ENCODE measurements around the gene IQGAP3. TPM values are rescaled to one million over a fixed set of nuclear protein-coding genes. Genes with fewer than 3 reads are reported as not detected.
A peak's percentile ranks its signal among the peaks of the same experiment; 100 is the strongest.
"Not testable (repeated sequence)": the region's sequence is repeated elsewhere in the genome, so short reads cannot be mapped to it uniquely, and the experiment has no call there.

IQGAP3 gene
- total RNA-seq, 1 donor from 2014 or later, result 65.0 TPM

DNA sequence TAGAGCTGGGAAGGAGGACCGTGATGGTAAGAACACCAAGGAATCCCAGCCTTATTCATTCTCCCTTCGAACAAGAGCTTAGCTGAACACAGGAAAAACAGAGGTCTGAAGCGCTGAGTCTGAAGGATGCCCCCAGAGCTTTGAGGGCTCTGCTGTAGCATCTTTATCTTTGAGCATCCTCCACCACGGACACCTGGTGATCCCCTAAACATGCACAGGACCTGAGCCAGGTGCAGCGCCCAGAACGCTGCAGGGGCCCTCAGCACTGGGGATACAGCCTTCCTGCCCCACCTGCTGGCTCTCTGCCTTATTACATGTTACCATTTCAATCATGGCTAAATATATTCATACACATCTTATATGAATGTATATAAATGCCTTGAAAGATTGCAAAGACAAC, 36.6 kb upstream of the IQGAP3 start:
- no peak for DNase-seq (ENCODE audit: low read depth)
- TF ChIP-seq, protein P1, sequence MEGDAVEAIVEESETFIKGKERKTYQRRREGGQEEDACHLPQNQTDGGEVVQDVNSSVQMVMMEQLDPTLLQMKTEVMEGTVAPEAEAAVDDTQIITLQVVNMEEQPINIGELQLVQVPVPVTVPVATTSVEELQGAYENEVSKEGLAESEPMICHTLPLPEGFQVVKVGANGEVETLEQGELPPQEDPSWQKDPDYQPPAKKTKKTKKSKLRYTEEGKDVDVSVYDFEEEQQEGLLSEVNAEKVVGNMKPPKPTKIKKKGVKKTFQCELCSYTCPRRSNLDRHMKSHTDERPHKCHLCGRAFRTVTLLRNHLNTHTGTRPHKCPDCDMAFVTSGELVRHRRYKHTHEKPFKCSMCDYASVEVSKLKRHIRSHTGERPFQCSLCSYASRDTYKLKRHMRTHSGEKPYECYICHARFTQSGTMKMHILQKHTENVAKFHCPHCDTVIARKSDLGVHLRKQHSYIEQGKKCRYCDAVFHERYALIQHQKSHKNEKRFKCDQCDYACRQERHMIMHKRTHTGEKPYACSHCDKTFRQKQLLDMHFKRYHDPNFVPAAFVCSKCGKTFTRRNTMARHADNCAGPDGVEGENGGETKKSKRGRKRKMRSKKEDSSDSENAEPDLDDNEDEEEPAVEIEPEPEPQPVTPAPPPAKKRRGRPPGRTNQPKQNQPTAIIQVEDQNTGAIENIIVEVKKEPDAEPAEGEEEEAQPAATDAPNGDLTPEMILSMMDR (conservative IDR thresholded peaks at IDR 0.05; ENCODE audit: low read depth, low read length), result peak; percentile 75

DNA sequence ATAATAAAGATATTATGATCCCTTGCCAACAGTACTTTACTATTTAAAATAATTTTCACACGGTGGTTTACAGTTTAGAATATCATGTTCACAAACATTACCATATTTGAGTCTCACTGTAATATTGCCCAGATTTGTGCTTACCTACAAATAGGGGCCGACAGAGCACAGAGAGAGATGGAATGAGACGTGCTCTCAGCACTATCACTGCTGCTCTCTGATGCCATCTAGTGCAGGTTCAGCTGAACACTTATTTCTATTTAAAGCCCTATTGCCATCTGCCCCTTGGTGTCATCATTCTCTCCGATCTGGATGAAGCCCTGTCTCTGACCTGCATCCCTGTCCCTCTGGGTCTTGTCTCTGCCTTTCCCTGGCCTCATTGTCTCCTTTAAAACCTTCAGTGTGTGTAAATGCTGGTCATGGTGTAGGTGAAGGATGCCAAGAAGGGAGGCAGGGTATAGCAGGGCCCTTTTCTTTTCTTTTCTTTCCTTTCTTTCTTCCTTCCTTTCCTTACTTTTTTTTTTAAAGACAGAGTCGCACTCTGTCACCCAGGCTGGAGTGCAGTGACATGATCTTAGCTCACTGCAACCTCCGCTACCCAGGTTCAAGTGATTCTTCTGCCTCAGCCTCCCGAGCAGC, 35.8 kb upstream of the IQGAP3 start:
- no peak overlapping the region for H3K4me3 ChIP-seq (ENCODE audit: low read depth, low read length)
- TF ChIP-seq, protein P1 (conservative IDR thresholded peaks at IDR 0.05; ENCODE audit: low read depth, low read length), result peak; percentile 86
- DNase-seq (ENCODE audit: low read depth), result no peak

More for the DNA sequence above, 36.6 kb upstream of the IQGAP3 start:
- no peak overlapping the region for H3K4me3 ChIP-seq (ENCODE audit: low read depth, low read length)

DNA sequence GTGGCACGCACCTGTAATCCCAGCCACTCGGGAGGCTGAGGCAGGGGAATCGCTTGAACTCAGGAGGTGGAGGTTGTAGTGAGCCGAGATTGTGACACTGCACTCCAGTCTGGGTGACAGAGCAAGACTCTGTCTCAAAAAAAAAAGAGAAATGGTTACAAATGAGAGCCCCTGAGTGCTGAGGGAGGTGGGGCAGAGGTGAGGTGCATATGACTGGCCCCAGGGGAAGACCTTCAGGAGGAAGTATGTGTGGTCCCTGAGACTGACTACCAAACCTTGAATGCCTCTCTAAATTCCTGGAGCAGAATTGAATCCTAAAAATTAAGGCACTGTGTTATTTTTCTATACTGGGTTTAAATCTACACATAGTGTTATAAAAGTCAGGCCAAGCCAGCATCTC, 35.0 kb upstream of the IQGAP3 start:
- H3K4me3 ChIP-seq (ENCODE audit: low read depth, low read length); DNase-seq (ENCODE audit: low read depth): not testable (repeated sequence)

DNA sequence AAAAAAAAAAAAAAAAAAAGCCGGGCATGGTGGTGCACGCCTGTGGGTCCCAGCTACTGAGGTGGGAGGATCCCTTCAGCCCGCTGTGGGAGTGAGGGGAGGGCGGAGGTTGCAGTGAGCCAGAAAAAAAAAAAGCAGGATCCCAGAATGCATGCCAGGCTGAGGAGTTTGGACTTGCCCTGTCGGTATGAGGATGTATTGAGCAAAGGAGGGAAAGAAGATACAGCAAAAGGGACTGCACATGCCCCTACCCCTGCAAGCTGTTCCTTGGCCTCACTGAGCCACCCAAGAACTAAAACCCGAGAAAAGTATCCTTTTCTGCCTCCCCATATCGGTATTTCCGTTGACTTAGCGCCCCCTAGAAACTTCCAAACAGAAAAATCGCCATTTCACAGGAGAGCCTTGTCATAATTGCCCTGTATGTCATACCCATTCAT, 30.2 kb upstream of the IQGAP3 start:
- H3K4me3 ChIP-seq (ENCODE audit: low read depth, low read length), result no peak overlapping the region
- TF ChIP-seq, protein P1 (conservative IDR thresholded peaks at IDR 0.05; ENCODE audit: low read depth, low read length), result peak; percentile 59
- no peak for DNase-seq (ENCODE audit: low read depth)

DNA sequence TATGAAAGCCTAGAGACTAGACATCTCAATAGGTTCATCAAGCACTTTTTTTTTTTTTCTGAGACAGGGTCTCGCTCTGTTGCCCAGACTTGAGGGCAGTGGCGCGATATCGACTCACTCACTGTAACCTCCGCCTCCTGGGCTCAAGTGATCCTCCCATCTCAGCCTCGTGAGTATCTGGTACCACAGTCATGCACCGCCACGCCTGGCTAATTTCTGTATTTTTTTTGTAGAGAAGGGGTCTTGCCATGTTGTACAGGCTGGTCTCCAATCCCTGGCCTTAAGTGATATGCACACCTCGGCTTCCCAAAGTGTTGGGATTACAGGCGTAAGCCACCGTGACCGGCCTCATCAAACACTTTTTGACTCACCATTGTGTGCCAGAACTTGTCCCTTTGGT, 29.5 kb upstream of the IQGAP3 start:
- no peak for DNase-seq (ENCODE audit: low read depth)
- TF ChIP-seq, protein P1 (conservative IDR thresholded peaks at IDR 0.05; ENCODE audit: low read depth, low read length), result no peak
- H3K4me3 ChIP-seq (ENCODE audit: low read depth, low read length), result peak overlapping the region; percentile 65

DNA sequence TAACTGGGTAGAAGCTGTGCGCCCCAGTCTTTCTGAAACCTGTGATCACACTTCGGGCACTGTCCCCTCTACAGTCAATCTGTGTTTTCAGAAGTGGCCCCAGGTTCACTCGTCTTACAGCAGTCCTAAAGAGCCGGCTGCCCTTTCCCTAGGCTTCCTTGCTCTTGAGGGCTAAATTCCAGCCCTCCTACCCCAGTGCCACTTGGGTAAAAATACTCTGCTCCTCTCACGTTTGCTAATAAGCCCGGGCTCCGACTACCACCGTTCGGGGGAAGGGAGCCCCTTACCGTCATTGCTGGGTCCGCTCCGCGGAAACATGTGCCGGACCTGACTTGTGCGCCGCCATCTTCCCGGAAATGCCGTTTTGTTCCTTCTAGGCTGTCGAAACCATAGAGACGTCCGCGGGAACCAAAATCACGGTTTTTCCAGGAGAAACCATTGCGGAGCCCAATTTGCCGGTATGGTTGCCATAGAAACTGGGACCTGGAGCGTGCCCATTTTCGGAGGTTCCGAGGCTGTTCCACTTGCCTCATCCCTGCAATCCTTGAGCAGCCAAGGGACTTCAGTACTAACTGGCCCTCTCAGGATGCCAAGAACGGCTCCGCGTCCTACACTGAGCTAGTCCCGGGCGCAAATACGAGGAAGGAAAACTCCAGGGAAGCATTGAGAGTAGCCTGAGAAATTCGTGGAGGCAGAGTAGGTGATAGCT, 28.9 kb upstream of the IQGAP3 start, which contains the start of gene GPATCH4:
Gene GPATCH4, minus strand, starts transcription at position 358 of the 709 bp plus-strand sequence.
- peak; percentile 52 for DNase-seq (ENCODE audit: low read depth)
- TF ChIP-seq, protein P1 (conservative IDR thresholded peaks at IDR 0.05; ENCODE audit: low read depth, low read length), result no peak
- peak within 1 kb of the TSS; percentile 65 for H3K4me3 ChIP-seq (ENCODE audit: low read depth, low read length)

DNA sequence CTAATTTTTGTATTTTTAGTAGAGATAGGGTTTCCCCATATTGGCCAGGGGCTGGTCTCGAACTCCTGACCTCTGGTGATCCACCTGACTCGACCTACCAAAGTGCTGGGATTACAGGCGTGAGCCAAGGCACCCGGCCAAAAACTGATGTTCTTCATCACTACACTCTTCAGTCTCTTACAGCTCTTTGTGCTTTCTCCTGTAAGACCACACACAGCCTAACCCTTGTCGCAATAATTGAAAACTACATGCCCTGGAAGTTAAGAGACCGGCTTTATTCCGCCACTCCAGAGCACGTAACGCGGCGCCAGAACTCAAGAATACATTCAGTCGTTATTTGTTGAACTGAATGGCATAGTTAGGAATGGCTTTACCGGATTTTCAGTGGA, 28.4 kb upstream of the IQGAP3 start:
- H3K4me3 ChIP-seq (ENCODE audit: low read depth, low read length), result peak overlapping the region; percentile 65
- DNase-seq (ENCODE audit: low read depth), result no peak
- TF ChIP-seq, protein P1 (conservative IDR thresholded peaks at IDR 0.05; ENCODE audit: low read depth, low read length), result no peak
